ENCODE data around the gene PLCD1. TPM values are rescaled to one million over a fixed set of nuclear protein-coding genes. Genes with fewer than 3 reads are reported as not detected.
A peak's percentile ranks its signal among the peaks of the same experiment; 100 is the strongest.

PLCD1 gene
- total RNA-seq, 4 donors from 2014 or later, result 9.7 to 41.5 (median 27.2) TPM

DNA sequence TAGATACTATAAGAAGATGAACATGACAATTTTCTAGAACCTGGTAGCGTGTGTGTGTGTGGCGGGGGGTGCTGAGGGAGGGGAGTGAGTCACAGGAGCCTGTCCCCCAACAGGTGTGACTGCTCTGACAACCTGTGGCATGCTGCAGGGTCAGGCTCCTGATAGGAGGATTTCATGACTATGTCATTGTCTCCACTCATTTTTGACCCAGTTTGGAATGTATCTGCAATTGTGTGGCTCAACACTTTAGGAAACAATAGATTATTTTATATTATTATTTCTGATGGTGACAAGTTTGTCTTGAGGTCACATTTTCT lies 48.1 kb downstream of the PLCD1 start:
- TF ChIP-seq, protein P1, sequence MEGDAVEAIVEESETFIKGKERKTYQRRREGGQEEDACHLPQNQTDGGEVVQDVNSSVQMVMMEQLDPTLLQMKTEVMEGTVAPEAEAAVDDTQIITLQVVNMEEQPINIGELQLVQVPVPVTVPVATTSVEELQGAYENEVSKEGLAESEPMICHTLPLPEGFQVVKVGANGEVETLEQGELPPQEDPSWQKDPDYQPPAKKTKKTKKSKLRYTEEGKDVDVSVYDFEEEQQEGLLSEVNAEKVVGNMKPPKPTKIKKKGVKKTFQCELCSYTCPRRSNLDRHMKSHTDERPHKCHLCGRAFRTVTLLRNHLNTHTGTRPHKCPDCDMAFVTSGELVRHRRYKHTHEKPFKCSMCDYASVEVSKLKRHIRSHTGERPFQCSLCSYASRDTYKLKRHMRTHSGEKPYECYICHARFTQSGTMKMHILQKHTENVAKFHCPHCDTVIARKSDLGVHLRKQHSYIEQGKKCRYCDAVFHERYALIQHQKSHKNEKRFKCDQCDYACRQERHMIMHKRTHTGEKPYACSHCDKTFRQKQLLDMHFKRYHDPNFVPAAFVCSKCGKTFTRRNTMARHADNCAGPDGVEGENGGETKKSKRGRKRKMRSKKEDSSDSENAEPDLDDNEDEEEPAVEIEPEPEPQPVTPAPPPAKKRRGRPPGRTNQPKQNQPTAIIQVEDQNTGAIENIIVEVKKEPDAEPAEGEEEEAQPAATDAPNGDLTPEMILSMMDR (IDR thresholded peaks at IDR 0.05), result no peak
- TF ChIP-seq POLR2A (IDR thresholded peaks at IDR 0.05), result no peak
- Histone ChIP-seq H3K36me3 (no peaks in the 10 kb centered on the region), H3K9me3 (no peaks in the 10 kb centered on the region), H3K27me3 (no peaks in the 10 kb centered on the region), H3K4me3 (no peak overlapping the region), H3K4me1 (no peaks in the 10 kb centered on the region), H3K27ac (no peak overlapping the region)
- DNase-seq, result no peak
- intact Hi-C loops (cut with DNase I; ENCODE audit: low total_unique reads), result no loop called here

DNA sequence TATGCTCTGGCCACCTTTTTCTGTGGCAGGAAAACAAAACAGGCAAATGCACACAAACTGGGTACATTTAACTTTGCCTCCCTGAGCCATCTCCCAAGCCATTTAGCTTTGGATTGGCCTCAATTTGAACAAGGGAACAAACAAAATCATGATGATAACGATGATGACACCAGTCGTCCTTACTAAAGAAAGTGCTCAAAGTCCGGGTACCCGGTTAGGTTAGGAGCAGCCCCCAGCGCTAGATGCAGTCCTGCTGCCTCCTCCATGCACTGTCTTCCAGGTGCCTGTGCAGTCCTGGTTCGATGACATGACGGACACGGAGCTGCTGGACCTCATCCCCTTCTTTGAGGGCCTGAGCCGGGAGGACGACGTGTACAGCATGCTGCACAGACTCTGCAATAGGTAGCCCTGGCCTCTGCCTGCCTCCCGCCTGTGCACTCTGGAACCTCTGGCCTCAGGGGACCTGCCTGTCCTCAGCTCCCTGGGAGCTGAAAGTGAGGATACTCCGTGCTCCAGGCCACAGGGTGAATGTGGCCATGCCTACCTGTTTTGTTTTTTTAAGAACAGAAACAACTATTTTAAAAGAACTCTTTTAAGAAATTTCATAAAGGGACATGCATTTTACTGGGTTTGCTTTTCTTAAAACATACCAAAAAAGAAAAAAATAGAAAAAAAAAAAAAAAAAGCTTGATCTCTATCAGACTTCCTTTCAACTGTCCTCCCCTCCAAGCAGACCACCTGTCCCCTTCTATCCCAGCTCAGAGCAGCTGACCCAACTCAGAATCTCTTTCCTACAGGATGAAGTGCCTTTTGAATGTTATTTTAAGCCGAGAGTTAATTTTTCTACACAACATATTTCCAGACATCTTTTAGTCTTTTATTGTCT lies 48.7 kb downstream of the PLCD1 start:
- Histone ChIP-seq H3K9me3 (no peaks in the 10 kb centered on the region), H3K27me3 (no peaks in the 10 kb centered on the region), H3K36me3 (no peaks in the 10 kb centered on the region), H3K4me3 (no peak overlapping the region), H3K27ac (no peak overlapping the region), H3K4me1 (no peaks in the 10 kb centered on the region)
- TF ChIP-seq, protein P1 (IDR thresholded peaks at IDR 0.05), result no peak
- no peak for TF ChIP-seq POLR2A (IDR thresholded peaks at IDR 0.05)
- intact Hi-C loops (cut with DNase I; ENCODE audit: low total_unique reads), result no loop called here
- DNase-seq, result no peak

DNA sequence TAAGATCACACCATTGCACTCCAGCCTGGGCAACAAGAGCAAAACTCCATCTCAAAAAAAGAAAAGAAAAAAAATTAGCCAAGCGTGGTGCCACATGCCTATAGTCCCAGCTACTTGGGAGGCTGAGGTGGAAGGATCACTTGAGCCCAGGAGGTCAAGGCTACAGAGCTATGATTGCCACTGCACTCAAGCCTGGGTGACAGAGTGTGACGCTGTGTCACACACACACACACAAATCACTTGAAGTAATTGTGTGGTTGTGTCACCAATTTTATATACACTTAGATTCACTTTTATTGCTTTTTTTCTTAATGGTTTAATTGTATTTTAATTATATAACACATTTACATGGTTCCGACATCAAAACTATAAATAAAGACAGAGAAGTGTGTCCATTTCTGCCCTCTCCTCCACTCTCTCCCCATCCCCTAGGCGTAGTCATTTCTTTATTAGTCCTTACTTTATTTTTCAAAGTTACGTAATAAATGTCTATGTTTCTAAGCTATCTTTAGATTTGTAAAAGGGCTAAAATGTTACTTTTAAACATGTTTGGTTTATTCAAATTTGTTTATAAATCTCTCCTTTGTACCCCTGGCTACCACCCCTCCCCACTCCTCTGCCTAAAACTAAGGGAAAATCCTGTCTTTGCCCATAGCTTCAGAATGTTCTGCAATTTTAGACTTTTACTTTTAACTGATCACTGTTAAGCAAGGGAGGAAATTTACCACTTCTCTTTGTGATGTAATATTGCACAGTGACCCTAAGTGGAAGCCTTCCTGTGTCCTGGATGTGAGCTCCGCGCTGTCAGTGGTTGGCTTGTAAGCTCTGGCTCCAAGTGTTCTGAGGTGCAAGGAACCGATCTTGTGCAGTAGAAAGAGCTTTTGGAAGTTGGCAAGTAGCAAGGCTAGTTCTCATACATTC lies 49.6 kb downstream of the PLCD1 start:
- Histone ChIP-seq H3K36me3 (no peaks in the 10 kb centered on the region), H3K4me3 (no peak overlapping the region), H3K4me1 (no peaks in the 10 kb centered on the region), H3K9me3 (no peaks in the 10 kb centered on the region), H3K27me3 (no peaks in the 10 kb centered on the region), H3K27ac (no peak overlapping the region)
- intact Hi-C loops (cut with DNase I; ENCODE audit: low total_unique reads), result no loop called here
- TF ChIP-seq POLR2A (IDR thresholded peaks at IDR 0.05), result no peak
- TF ChIP-seq, protein P1 (IDR thresholded peaks at IDR 0.05), result no peak
- DNase-seq, result no peak

DNA sequence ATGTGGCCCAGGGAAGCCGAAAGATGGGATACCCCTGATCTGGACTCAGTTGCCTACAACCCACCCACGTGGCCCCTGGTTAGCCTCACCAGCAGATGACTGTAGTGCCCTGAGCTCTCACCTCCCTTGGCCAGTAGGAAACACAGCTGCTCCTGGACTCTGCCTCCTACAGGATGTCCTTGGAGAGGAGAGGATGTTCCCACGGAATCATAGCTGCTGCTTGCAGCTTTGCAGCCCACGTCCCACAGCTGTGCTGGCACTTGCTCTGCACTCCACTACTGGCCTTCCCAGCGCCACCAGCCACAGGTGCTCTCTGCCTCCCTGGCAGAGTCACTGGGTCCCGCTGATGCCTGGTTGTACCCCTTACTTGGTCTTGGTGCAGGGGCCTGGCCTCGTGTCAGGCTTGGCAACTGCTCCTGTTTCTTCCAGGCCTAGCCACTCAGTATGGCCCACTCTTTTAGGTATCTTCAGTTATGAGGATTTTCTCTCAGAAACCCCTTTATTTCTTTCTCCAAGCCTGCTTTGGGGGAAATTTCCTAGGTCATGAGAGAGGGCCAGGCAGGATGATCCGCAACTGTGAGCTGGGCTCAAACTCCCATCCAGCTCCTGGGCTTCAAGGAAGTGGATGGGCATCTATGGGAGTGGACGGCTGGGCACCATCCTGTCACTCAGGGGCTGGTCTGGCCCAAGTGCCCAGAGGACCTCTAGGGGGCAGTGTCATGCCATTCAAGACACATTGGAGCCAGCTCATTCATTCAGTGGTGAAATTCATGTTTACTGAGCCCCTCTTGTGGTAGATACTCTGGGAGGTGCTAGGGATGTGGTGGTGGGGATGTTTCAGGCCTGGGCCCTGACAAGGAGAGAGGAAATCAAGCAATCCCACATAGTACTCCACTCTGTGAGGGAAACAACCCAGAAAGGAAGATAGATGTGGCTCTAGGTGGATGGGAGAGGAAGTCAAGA lies 55.0 kb downstream of the PLCD1 start:
- intact Hi-C loops (cut with DNase I; ENCODE audit: low total_unique reads), result no loop called here
- no peaks in the 10 kb centered on the region for H3K36me3 ChIP-seq

More for the DNA sequence above, 55.0 kb downstream of the PLCD1 start:
- no peak overlapping the region for H3K4me3 ChIP-seq
- peak in 1 of 2 donors; percentile 50 for DNase-seq
- H3K27ac ChIP-seq, result no peak overlapping the region
- no peaks in the 10 kb centered on the region for H3K4me1 ChIP-seq
- no peaks in the 10 kb centered on the region for H3K9me3 ChIP-seq
- TF ChIP-seq POLR2A (IDR thresholded peaks at IDR 0.05), result no peak
- TF ChIP-seq, protein P1 (IDR thresholded peaks at IDR 0.05), result peak; percentile 46 to 67 (median 64)
- no peaks in the 10 kb centered on the region for H3K27me3 ChIP-seq

Measured in uterus (tissue), 4 donors.